IPS DF 6.9 (cell line): ENCODE data around the gene ACER3.

Source experiments
- DNase-seq: peaks from one replicate; pipeline ENCODE4 v3.0.0-alpha.2; 2013; ENCODE audit warnings: low read depth, low spot score
- H3K27ac ChIP-seq: one replicate; pipeline ENCODE4 v1.5.1; 2013; ENCODE audit warnings: low read length, control low read depth
- H3K27me3 ChIP-seq: 2 replicates; pipeline ENCODE4 v1.6.1; 2013; ENCODE audit warnings: mild to moderate bottlenecking, low read length; ENCODE audit not compliant: control insufficient read depth, insufficient read depth
- H3K36me3 ChIP-seq: 2 replicates; pipeline ENCODE4 v1.6.1; 2013; ENCODE audit warnings: low read length; ENCODE audit not compliant: control insufficient read depth, insufficient read depth
- H3K4me1 ChIP-seq: 2 replicates; pipeline ENCODE4 v1.6.1; 2013; ENCODE audit warnings: low read length; ENCODE audit not compliant: control insufficient read depth, insufficient read depth
- H3K4me3 ChIP-seq: 2 replicates; pipeline ENCODE4 v1.5.1; 2013; ENCODE audit warnings: mild to moderate bottlenecking, low read length
- H3K9me3 ChIP-seq: 2 replicates; pipeline ENCODE4 v1.6.1; 2013; ENCODE audit warnings: low read length, inconsistent platforms; ENCODE audit not compliant: control insufficient read depth, insufficient read depth
- WGBS: extraction: QIAGEN DNeasy Blood & Tissue Kit; methylation state at CpG from one replicate; pipeline ENCODE4 v1.1.7; 2013; ENCODE audit warnings: mixed read lengths, missing lambda C conversion rate; ENCODE audit not compliant: insufficient read length, insufficient coverage; 5-methylcytosine and 5-hydroxymethylcytosine counted together

Gene ACER3

DNA sequence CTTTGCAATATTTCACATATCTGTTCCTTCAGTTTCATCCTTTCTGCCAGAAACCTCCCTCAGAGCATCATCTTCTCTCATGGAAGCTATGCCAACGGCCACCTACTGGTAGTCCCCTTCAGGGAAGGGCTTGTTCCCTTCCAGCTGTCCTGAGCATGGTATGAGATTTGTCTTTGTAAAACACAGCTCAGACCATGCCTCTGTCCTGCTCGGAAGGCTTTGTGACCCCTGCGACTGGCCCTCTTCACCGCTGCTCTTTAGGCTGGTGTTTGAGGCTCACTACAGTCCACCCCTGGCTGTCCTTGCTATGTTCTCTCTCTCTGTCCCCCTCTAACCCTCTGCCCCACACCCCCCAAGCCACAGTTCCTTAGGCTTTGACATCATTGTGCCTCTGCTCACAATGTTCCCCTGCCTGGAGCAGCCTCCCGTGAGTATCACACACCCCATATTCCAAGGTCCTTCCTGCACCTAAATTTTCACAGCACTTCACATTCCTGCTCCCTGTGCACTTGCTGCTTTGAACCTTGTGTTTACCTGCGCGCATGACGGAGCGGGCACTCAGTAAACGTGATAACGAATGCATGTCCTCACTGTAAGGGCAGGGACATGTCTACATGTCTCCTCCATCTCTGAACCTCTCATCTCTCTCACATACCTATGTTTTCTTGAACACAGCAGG, 24.0 kb upstream of the ACER3 start:
- no peak for DNase-seq

DNA sequence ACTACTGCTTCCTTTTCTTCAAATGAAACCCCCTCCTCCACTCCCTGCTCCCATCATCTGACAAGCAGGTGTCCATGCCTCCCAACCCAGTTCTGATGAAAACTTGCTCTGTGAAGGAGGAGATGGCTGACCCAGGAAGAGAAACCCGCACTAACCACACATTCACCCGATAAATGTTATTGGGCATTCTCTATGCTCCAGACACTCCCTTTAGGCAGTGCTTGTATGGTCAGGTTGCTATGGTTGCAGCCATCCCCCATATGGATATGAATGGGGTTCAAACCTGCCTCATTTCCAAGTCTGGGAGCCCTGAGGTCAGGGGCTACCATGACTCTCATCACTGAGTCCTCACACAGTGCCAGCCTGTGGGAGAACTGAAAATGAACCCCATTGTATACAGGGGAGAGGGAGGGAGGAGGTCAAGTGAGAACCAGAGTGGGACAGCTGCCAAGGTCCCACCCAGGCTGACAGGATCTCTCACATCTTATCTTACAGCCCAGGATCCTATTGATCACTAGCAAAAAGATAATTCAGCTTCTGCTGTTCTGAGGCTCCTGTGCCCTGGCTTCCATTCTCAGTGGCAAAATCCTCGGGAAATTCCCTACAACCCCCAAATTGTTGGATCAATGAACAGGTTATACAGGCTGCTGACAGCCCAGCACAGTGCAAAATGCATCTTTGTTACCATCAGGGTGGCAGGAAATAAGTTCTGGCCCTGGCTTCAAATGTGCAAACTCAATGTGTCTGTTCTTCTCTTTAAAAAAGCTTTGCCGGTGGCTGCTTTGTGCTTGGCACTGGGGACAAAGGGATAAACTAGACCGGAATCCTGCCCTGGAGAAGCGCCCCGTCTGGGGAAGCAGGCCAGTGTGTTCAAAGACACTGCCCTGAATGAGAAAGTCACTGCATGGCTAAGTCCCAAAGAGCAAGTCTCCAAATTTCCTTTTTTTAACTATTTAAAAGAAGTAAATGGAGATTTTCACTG, 22.7 kb upstream of the ACER3 start:
- WGBS: no CpG with 5 or more reads among the region's 7 CpGs
- Histone ChIP-seq H3K36me3 (no peaks in the 10 kb centered on the region), H3K27ac (no peak overlapping the region), H3K27me3 (no peaks in the 10 kb centered on the region), H3K4me3 (no peak overlapping the region), H3K4me1 (no peaks in the 10 kb centered on the region), H3K9me3 (no peaks in the 10 kb centered on the region)
- no peak for DNase-seq

More for the DNA sequence above, 24.0 kb upstream of the ACER3 start:
- H3K27me3 ChIP-seq: no peaks in the 10 kb centered on the region
- H3K4me1 ChIP-seq: no peaks in the 10 kb centered on the region
- H3K27ac ChIP-seq: no peak overlapping the region
- H3K4me3 ChIP-seq: no peak overlapping the region
- WGBS: no CpG with 5 or more reads among the region's 11 CpGs
- no peaks in the 10 kb centered on the region for H3K9me3 ChIP-seq
- H3K36me3 ChIP-seq: no peaks in the 10 kb centered on the region

DNA sequence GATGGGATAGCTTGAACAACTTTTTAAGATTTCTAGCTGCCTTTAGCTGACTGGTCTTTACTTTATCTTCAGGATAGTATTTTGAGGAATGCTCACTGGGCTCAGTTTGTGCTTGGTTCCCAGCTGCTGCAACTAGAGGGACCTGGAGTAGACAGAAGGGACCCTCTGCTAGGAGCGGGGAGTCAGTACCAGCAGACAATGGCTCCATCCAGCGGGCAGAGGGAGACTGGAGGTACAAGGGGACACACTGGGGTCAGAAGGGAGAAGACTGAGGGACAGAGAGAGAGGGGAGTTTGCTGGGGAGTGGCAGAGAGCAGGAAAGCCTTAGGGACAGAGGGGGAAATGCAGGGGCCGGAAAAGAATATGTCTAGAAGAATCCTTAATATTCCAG, 22.0 kb upstream of the ACER3 start:
- DNase-seq: peak; percentile 67
- Histone ChIP-seq H3K9me3 (no peaks in the 10 kb centered on the region), H3K4me1 (no peaks in the 10 kb centered on the region), H3K36me3 (no peaks in the 10 kb centered on the region), H3K27ac (no peak overlapping the region), H3K27me3 (no peaks in the 10 kb centered on the region), H3K4me3 (no peak overlapping the region)
- no CpG with 5 or more reads among the region's 3 CpGs for WGBS

DNA sequence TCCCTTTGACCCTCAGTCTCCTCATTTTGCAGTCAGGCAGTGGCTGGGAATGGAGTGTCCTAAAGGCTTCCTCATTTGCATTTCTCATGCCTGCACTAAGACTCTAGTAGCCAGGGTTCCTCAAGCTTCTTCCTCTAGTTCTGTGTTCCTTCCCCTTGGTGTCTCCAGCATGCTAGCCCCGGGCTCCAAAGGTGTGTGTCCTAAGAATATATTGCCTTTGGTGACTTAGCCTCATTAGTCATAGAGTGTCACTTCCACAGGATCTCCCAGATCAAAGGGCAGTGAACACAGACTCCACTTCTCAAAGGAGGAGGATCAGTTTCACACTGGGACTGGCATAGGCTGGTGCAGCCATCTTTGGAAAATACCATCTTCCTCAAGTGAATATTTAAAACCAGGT, 21.4 kb upstream of the ACER3 start:
- Histone ChIP-seq H3K9me3 (no peaks in the 10 kb centered on the region), H3K27me3 (no peaks in the 10 kb centered on the region), H3K4me3 (no peak overlapping the region), H3K36me3 (no peaks in the 10 kb centered on the region), H3K27ac (no peak overlapping the region), H3K4me1 (no peaks in the 10 kb centered on the region)
- WGBS: no CpG with 5 or more reads among the region's 1 CpG
- DNase-seq: no peak

DNA sequence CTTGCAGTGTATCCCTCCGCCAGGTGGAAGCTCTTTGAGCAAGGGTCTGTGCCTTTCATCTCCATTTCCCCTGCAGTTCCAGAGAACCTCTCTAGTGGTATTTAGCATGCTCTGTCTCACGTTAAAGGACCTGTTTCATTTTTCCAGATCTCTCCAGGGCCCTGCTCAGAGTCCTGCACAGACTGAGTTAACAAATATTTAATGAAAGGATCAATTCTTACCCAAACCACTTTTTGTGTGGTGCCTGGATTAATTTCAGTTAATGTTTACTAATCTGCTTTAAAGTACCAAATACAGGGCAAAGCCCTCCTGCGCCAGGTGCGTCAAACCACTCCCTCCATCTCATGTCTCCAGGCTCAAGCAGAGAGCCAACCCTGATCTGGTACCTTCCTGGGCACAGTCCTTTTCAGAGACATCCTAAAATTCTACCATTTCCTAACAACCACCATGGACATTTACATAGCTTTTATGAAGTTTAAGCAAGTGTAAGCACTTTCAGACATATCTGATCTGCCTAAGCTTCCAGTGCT, 18.7 kb upstream of the ACER3 start:
- no peaks in the 10 kb centered on the region for H3K9me3 ChIP-seq
- DNase-seq: no peak
- WGBS: no CpG with 5 or more reads among the region's 4 CpGs

DNA sequence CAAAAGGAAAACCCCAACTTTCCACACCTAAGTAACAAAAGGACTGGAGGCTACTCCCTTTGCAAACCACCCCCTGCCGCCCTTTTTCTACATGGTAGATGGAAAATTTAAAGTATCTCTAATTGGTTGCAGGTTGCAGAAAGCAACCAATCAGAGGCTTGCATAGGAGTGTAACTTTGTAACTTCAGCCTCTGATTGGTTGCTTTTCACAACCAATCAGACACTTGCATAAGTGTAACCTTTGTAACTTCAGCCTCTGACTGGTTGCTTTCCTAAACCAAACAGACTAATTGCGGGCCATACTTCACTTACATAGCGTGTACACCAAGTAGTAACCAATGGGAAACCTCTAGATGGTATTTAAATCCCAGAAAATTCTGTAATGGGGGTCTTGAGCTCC, 16.8 kb upstream of the ACER3 start:
- Histone ChIP-seq H3K27me3 (no peaks in the 10 kb centered on the region), H3K9me3 (no peaks in the 10 kb centered on the region), H3K36me3 (no peaks in the 10 kb centered on the region), H3K4me1 (no peaks in the 10 kb centered on the region), H3K4me3 (no peak overlapping the region), H3K27ac (no peak overlapping the region)
- DNase-seq: no peak
- no CpG with 5 or more reads among the region's 3 CpGs for WGBS

More for the DNA sequence above, 18.7 kb upstream of the ACER3 start:
- Histone ChIP-seq H3K4me3 (no peak overlapping the region), H3K27ac (no peak overlapping the region), H3K4me1 (no peaks in the 10 kb centered on the region), H3K27me3 (no peaks in the 10 kb centered on the region), H3K36me3 (no peaks in the 10 kb centered on the region)

DNA sequence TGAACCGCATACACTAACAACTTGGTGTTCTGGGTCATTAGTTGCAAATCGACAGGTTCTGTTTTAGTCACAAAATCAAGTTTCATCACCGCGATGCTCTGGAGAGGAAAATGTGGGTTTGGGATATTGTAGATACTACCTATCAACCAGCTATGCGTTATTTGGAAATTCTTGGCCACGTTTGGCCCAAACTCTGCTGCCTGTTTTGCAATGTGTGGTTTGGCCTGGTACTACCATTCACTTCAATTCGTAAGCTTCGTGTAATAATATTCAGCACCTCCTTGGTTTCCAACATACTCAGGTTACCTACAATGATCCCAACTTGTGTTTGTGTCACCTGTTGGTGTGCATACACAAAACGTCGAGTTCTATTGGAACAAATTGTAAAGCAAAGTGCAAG, 16.2 kb upstream of the ACER3 start:
- Histone ChIP-seq H3K4me3 (no peak overlapping the region), H3K9me3 (no peaks in the 10 kb centered on the region), H3K27ac (no peak overlapping the region), H3K27me3 (no peaks in the 10 kb centered on the region), H3K36me3 (no peaks in the 10 kb centered on the region), H3K4me1 (no peaks in the 10 kb centered on the region)
- no peak for DNase-seq
- WGBS: no CpG with 5 or more reads among the region's 10 CpGs

DNA sequence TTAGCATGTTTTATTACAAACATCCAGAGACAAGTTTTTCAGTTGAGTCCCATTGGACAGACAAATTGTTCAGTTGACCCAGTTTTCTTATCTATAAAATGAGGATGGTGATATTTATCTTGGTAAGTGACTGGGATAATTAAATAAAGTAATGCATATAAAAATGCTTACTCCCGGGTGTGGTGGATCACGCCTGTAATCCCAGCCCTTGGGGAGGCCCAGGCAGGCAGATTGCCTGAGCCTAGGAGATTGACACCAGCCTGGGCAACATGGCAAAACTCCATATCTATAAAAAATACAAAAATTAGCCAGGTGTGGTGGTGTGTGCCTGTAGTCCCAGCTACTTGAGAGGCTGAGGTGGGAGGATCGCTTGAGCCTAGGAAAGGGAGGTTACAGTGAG, 15.6 kb upstream of the ACER3 start:
- Histone ChIP-seq H3K27ac (no peak overlapping the region), H3K9me3 (no peaks in the 10 kb centered on the region)
- WGBS: no CpG with 5 or more reads among the region's 3 CpGs

DNA sequence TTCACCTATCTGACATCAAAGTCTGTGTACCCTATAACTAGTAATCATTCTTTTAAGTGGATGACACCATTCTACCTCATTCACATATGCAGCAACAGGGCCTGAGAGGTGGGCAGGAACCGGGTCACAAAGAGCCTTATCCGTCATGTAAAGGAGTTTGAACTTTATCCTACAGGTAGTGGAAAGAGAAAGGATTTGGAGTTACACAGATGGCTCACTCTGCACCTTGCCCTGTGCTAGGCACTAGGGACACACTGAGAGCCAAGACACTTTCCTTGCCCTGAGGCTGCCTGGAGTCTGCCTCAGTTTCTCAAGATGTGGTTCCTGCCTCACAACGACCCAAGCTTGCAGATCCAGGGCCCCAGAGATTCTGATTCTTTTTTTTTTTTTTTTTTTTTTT, 14.3 kb upstream of the ACER3 start:
- no peak overlapping the region for H3K4me3 ChIP-seq
- H3K9me3 ChIP-seq: no peaks in the 10 kb centered on the region
- no peak overlapping the region for H3K27ac ChIP-seq
- H3K27me3 ChIP-seq: no peaks in the 10 kb centered on the region
- no peaks in the 10 kb centered on the region for H3K36me3 ChIP-seq
- no peak for DNase-seq
- H3K4me1 ChIP-seq: no peaks in the 10 kb centered on the region
- WGBS: no CpG with 5 or more reads among the region's 3 CpGs

More for the DNA sequence above, 15.6 kb upstream of the ACER3 start:
- no peaks in the 10 kb centered on the region for H3K36me3 ChIP-seq
- no peaks in the 10 kb centered on the region for H3K4me1 ChIP-seq
- H3K4me3 ChIP-seq: no peak overlapping the region
- H3K27me3 ChIP-seq: no peaks in the 10 kb centered on the region
- no peak for DNase-seq

DNA sequence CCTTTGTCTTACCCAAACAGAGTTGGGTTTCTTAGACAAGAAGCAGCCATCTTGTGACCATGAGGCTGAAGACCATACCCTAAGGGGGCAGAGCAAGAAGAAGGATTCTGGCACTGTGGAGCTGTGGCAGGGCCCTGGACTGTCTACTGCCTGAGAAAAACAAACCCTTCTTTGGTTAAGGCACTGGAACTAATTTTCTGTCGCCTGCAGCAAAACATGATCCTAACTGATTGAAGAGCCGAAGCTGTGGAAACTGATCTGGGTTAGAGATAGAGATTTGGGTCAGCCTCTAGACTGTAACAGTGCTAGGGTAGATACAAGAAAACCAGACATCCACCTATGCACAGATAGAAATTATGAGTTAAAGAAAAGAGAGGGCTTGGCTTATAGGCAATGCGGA, 11.3 kb upstream of the ACER3 start:
- H3K27me3 ChIP-seq: no peaks in the 10 kb centered on the region
- WGBS: no CpG with 5 or more reads among the region's 3 CpGs
- H3K4me1 ChIP-seq: no peaks in the 10 kb centered on the region
- H3K4me3 ChIP-seq: no peak overlapping the region
- H3K27ac ChIP-seq: no peak overlapping the region
- no peaks in the 10 kb centered on the region for H3K36me3 ChIP-seq
- no peak for DNase-seq
- no peaks in the 10 kb centered on the region for H3K9me3 ChIP-seq
